Calu3 (cell line): ENCODE results near the gene RXFP1. TPM values are rescaled to one million over a fixed set of nuclear protein-coding genes. Genes with fewer than 3 reads are reported as not detected.

Source experiments
- BruUV-seq: library from RNA; stranded (reverse); fragments of 400-500 nt; replicated peaks from 2 replicates; lab custom pipeline; 2021; lab: Mats Ljungman, UMichigan
- CTCF ChIA-PET: fragments of 300-600 bp; sonication (Branson Sonifier 250); formaldehyde crosslinking; loops from one replicate; lab custom pipeline; 2022; ENCODE audit warnings: antibody characterized with exemption; lab: Charles Lee
- DNase-seq: peaks from one replicate; pipeline ENCODE4 v3.0.0; 2022
- H3K27ac Mint-ChIP-seq: one replicate; pipeline ENCODE4 v1.8.0; 2022; ENCODE audit warnings: mixed read lengths; ENCODE audit not compliant: unreplicated experiment
- H3K27me3 Mint-ChIP-seq: one replicate; pipeline ENCODE4 v1.8.0; 2022; ENCODE audit warnings: mixed read lengths; ENCODE audit not compliant: unreplicated experiment
- H3K36me3 Mint-ChIP-seq: one replicate; pipeline ENCODE4 v1.8.0; 2022; ENCODE audit warnings: mild to moderate bottlenecking, moderate library complexity, mixed read lengths; ENCODE audit not compliant: insufficient read depth, unreplicated experiment
- H3K4me1 Mint-ChIP-seq: one replicate; pipeline ENCODE4 v1.8.0; 2022; ENCODE audit warnings: mild to moderate bottlenecking, low read depth, mixed read lengths; ENCODE audit not compliant: unreplicated experiment
- H3K4me3 Mint-ChIP-seq: one replicate; pipeline ENCODE4 v1.8.0; 2022; ENCODE audit warnings: mild to moderate bottlenecking, low read depth, moderate library complexity, mixed read lengths; ENCODE audit not compliant: unreplicated experiment
- H3K9me3 Mint-ChIP-seq: one replicate; pipeline ENCODE4 v1.8.0; 2022; ENCODE audit warnings: low read depth, mixed read lengths; ENCODE audit not compliant: unreplicated experiment
- intact Hi-C: fragments of 100-400 bp; cut with micrococcal nuclease; formaldehyde crosslinking; loops from one replicate; pipeline ENCODE4 v1.10.0; 2022; ENCODE audit not compliant: unreplicated experiment
- total RNA-seq: library from RNA; stranded (reverse); gene quantifications from 2 replicates; pipeline ENCODE4 v1.2.3, GENCODE V29; 2022
- TF ChIP-seq, protein P1 (sequence below): fragments of 200-600 bp; IDR thresholded peaks from one replicate; pipeline ENCODE4 v1.8.0; 2022; ENCODE audit warnings: antibody characterized with exemption; ENCODE audit not compliant: unreplicated experiment

RXFP1 gene
- total RNA-seq, 1 experiment from 2014 or later, result not detected

DNA sequence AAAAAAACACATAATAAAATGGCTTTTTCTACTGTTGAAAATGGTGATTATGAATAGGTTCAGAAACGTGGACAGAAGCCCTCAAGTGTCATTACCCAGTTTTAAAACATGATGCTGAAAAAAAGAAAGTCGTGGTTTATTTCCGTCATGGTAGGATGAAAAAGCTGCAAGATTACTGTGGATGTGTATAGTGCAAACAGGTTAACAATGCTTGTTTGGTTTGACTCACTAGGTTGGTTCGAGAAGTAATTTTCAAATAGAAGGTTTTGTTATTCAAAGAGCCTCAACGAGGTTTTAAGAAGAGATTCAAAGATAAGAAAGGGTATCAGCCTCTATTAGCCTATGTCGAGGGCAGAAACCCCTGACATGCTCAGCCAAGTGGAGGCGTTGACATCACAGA lies 2.5 kb upstream of the RXFP1 start:
- Mint-ChIP-seq H3K9me3 (no peaks in the 10 kb centered on the region), H3K27ac (no peak overlapping the region), H3K4me1 (peaks cover 14% of the 10 kb centered on the region), H3K27me3 (no peaks in the 10 kb centered on the region), H3K36me3 (no peaks in the 10 kb centered on the region), H3K4me3 (no peak overlapping the region)
- intact Hi-C loops, result no loop called here
- BruUV-seq, result no TSS peak
- TF ChIP-seq, protein P1, sequence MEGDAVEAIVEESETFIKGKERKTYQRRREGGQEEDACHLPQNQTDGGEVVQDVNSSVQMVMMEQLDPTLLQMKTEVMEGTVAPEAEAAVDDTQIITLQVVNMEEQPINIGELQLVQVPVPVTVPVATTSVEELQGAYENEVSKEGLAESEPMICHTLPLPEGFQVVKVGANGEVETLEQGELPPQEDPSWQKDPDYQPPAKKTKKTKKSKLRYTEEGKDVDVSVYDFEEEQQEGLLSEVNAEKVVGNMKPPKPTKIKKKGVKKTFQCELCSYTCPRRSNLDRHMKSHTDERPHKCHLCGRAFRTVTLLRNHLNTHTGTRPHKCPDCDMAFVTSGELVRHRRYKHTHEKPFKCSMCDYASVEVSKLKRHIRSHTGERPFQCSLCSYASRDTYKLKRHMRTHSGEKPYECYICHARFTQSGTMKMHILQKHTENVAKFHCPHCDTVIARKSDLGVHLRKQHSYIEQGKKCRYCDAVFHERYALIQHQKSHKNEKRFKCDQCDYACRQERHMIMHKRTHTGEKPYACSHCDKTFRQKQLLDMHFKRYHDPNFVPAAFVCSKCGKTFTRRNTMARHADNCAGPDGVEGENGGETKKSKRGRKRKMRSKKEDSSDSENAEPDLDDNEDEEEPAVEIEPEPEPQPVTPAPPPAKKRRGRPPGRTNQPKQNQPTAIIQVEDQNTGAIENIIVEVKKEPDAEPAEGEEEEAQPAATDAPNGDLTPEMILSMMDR, result no peak
- no peak for DNase-seq
- CTCF ChIA-PET, result no interaction called here

DNA sequence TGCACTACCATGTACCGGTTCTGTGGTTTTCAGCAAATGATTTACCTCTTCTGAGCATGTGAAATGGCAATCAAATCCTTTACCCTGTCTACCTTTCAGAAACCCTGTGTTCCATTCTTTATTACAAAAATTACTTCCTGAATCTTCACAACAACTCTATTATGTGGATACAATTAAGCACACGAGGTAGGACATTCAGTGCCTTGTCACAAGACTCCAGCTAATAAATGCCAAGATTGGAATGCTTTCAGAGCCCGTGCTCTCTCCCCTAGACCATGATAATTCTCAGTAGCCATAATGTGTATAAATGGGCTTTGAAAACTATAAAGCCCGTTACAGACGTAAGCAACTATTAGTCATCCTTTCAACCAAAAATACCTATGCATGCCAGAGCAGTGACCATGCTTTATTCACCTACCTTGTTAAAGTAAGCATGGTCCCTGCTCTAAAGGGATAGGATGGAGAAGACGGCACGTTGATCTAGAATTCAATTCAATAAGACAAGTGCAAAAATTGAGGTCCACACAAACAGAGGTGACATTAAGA lies 2.4 kb downstream of the RXFP1 start:
- TF ChIP-seq, protein P1, result no peak
- intact Hi-C loops, result no loop called here
- H3K27me3 Mint-ChIP-seq, result no peaks in the 10 kb centered on the region
- no peaks in the 10 kb centered on the region for H3K9me3 Mint-ChIP-seq
- DNase-seq, result no peak
- no TSS peak for BruUV-seq
- peaks cover 17% of the 10 kb centered on the region for H3K4me1 Mint-ChIP-seq
- H3K27ac Mint-ChIP-seq, result no peak overlapping the region
- no peaks in the 10 kb centered on the region for H3K36me3 Mint-ChIP-seq
- CTCF ChIA-PET, result no interaction called here
- H3K4me3 Mint-ChIP-seq, result no peak overlapping the region

DNA sequence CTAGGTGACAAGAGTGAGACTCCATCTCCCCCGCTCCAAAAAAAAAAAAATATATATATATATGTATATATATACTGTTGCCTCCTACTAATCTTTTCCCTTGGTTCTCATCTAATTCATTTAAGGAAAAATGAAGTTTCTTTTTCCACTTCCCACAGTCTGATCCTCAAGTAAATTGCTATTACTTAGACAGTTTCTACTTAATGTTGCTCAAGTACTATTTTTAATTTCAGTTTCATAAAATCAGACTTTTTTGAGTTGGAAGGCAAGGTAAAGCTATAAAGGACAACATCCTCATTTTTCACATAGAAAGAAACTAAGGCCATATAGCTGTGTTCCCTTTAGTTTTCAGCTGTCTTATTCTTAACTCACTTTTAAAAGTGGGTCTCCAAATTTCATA lies 5.8 kb downstream of the RXFP1 start:
- intact Hi-C loops, result no loop called here
- CTCF ChIA-PET, result no interaction called here

DNA sequence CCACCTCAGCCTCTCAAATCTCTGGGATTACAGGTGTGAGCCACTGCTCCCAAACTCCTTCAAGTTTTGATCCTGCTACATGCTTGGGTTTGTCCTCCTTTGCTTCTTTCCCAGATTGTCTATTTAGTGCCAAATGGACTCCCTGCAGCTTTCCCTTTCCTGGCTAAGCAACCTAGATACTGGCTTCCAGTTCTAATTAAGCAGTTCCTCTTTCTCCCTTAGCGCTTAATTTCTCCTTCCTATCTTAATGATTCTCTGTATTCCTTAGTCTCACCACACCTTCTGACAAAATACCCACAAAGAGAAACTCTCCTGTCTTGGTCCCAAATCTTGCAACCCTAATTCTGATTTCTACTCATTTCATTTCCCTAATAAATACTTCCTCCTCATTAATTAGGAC lies 7.8 kb downstream of the RXFP1 start:
- H3K4me1 Mint-ChIP-seq, result peaks cover under 1% of the 10 kb centered on the region
- intact Hi-C loops, result no loop called here
- DNase-seq, result no peak
- no TSS peak for BruUV-seq
- TF ChIP-seq, protein P1, result no peak
- H3K27me3 Mint-ChIP-seq, result no peaks in the 10 kb centered on the region
- H3K4me3 Mint-ChIP-seq, result no peak overlapping the region
- CTCF ChIA-PET, result no interaction called here
- H3K27ac Mint-ChIP-seq, result no peak overlapping the region
- no peaks in the 10 kb centered on the region for H3K36me3 Mint-ChIP-seq
- H3K9me3 Mint-ChIP-seq, result no peaks in the 10 kb centered on the region

More for the DNA sequence above, 5.8 kb downstream of the RXFP1 start:
- no peak overlapping the region for H3K27ac Mint-ChIP-seq
- H3K4me1 Mint-ChIP-seq, result peaks cover 8% of the 10 kb centered on the region
- TF ChIP-seq, protein P1, result no peak
- H3K27me3 Mint-ChIP-seq, result no peaks in the 10 kb centered on the region
- BruUV-seq, result no TSS peak
- H3K9me3 Mint-ChIP-seq, result no peaks in the 10 kb centered on the region
- H3K36me3 Mint-ChIP-seq, result no peaks in the 10 kb centered on the region
- DNase-seq, result no peak
- no peak overlapping the region for H3K4me3 Mint-ChIP-seq
